Neuronal stem cell (in vitro differentiated cells): ENCODE results near the gene PLK3.

Experiments
- DNase-seq: peaks from one replicate; pipeline ENCODE4 v3.0.0-alpha.2; 2013; ENCODE audit warnings: low spot score
- H2AFZ ChIP-seq: one replicate; pipeline ENCODE4 v1.6.1; 2013; ENCODE audit warnings: mild to moderate bottlenecking, low read length, inconsistent platforms
- H2AK5ac ChIP-seq: 2 replicates; pipeline ENCODE4 v1.6.1; 2013; ENCODE audit warnings: low read depth, mild to moderate bottlenecking, inconsistent platforms, low read length, moderate library complexity, mixed read lengths
- H2BK120ac ChIP-seq: 2 replicates; pipeline ENCODE4 v1.6.1; 2013; ENCODE audit warnings: low read depth, mild to moderate bottlenecking, inconsistent platforms, low read length, moderate library complexity, mixed read lengths
- H2BK12ac ChIP-seq: one replicate; pipeline ENCODE4 v1.6.1; 2013; ENCODE audit warnings: low read length, inconsistent platforms
- H2BK15ac ChIP-seq: 2 replicates; pipeline ENCODE4 v1.6.1; 2013; ENCODE audit warnings: mild to moderate bottlenecking, low read length, inconsistent platforms, mixed read lengths
- H2BK5ac ChIP-seq: one replicate; pipeline ENCODE4 v1.6.1; 2013; ENCODE audit warnings: inconsistent platforms, mild to moderate bottlenecking, low read length, moderate library complexity
- H3K14ac ChIP-seq: one replicate; pipeline ENCODE4 v1.6.1; 2013; ENCODE audit warnings: low read length, inconsistent platforms
- H3K18ac ChIP-seq: 2 replicates; pipeline ENCODE4 v1.6.1; 2013; ENCODE audit warnings: low read length, inconsistent platforms
- H3K23ac ChIP-seq: 2 replicates; pipeline ENCODE4 v1.6.1; 2013; ENCODE audit warnings: low read depth, mild to moderate bottlenecking, mixed read lengths, low read length, inconsistent platforms; ENCODE audit not compliant: poor library complexity
- H3K27ac ChIP-seq: replicated peaks from 3 replicates; pipeline ENCODE4 v1.5.1; 2013; ENCODE audit warnings: low read length, inconsistent platforms
- H3K27me3 ChIP-seq, 3 experiments: 2 replicates each; pipeline ENCODE4 v1.6.1; 2013; ENCODE audit warnings: low read length in 3 of 3, mild to moderate bottlenecking in 2 of 3, inconsistent platforms in 1 of 3, low read depth in 1 of 3, mixed read lengths in 1 of 3, moderate library complexity in 1 of 3; ENCODE audit not compliant: control insufficient read depth in 3 of 3, insufficient read depth in 3 of 3
- H3K36me3 ChIP-seq, 2 donors: replicated peaks in 1 of 2; 2 replicates each; pipeline ENCODE4 v1.6.1; 2013; ENCODE audit warnings: low read length in 2 of 2; ENCODE audit not compliant: control insufficient read depth in 2 of 2, insufficient read depth in 2 of 2
- H3K4ac ChIP-seq: 2 replicates; pipeline ENCODE4 v1.6.1; 2013; ENCODE audit warnings: inconsistent platforms, mild to moderate bottlenecking, low read length, moderate library complexity
- H3K4me1 ChIP-seq, 2 donors: 1 replicate in 1 of 2; 2 replicates in 1 of 2; pipeline ENCODE4 v1.6.1; 2013; ENCODE audit warnings: low read length in 2 of 2, low read depth in 1 of 2; ENCODE audit not compliant: control insufficient read depth in 2 of 2, insufficient read depth in 1 of 2
- H3K4me2 ChIP-seq: one replicate; pipeline ENCODE4 v1.6.1; 2013; ENCODE audit warnings: mild to moderate bottlenecking, low read length, inconsistent platforms; ENCODE audit not compliant: insufficient read depth, poor library complexity, severe bottlenecking
- H3K4me3 ChIP-seq, 2 donors: 2 replicates each; pipeline ENCODE4 v1.5.1; 2013; ENCODE audit warnings: low read length in 2 of 2, mild to moderate bottlenecking in 2 of 2, inconsistent platforms in 1 of 2, moderate library complexity in 1 of 2
- H3K79me1 ChIP-seq: one replicate; pipeline ENCODE4 v1.6.1; 2013; ENCODE audit warnings: low read depth, mild to moderate bottlenecking, inconsistent platforms, low read length, moderate library complexity
- H3K9ac ChIP-seq: one replicate; pipeline ENCODE4 v1.6.1; 2013; ENCODE audit warnings: mild to moderate bottlenecking, low read depth, low read length, inconsistent platforms; ENCODE audit not compliant: poor library complexity
- H3K9me3 ChIP-seq, 2 donors: replicated peaks in 1 of 2; 2 replicates each; pipeline versions ENCODE3 to v1.6.1; 2013; ENCODE audit warnings: low read length in 2 of 2, mild to moderate bottlenecking in 2 of 2, inconsistent platforms in 1 of 2, low read depth in 1 of 2, mixed read lengths in 1 of 2, moderate library complexity in 1 of 2; ENCODE audit not compliant: control insufficient read depth in 2 of 2, insufficient read depth in 1 of 2
- H4K8ac ChIP-seq: one replicate; pipeline ENCODE4 v1.6.1; 2013; ENCODE audit warnings: low read depth, mild to moderate bottlenecking, inconsistent platforms, low read length, moderate library complexity
- H4K91ac ChIP-seq: one replicate; pipeline ENCODE4 v1.6.1; 2013; ENCODE audit warnings: low read length, low read depth, mild to moderate bottlenecking, inconsistent platforms; ENCODE audit not compliant: poor library complexity
- WGBS, 2 donors: extraction: QIAGEN DNeasy Blood & Tissue Kit; methylation state at CpG; one replicate each; pipeline ENCODE4 v1.1.7; 2013; ENCODE audit warnings: missing lambda C conversion rate in 2 of 2, mixed read lengths in 1 of 2; ENCODE audit not compliant: insufficient read length in 2 of 2, insufficient replicate concordance in 1 of 2; ENCODE audit errors: extremely low coverage in 2 of 2; 5-methylcytosine and 5-hydroxymethylcytosine counted together

PLK3 gene

DNA sequence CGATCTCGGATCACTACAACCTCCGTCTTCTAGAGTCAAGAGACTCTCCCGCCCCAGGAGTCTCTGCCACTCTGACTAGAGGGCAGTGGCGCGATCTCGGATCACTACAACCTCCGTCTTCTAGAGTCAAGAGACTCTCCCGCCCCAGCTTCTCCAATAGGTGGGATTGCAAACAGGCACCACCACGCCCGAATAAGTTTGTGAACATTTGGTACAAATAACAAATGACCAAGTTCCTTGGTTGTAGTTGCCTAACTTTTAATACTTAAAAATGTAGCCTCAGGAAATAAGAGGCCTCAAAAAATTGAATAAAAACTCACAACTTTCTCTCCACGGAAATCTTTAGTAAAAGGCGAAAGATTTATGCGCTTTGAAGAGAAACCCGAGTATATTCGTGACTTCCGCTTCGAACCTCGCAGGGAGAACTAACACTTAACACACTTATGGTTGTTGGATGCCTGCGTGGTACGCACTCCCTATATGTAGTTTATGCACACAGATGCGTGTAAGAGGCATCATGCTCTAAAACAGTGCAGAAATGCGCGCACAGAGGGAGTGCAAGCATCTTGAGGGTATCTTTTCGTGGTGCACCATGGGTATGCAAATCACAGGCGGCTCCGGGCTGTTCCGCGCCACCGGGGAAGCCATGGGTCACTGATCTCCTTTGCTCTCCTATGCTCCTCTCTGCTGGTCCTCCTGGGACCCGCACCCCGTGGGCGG, 19.6 kb downstream of the PLK3 start:
- peak overlapping the region; percentile 90 for H3K27ac ChIP-seq
- H3K9ac ChIP-seq: peak overlapping the region; percentile 89
- peak overlapping the region; percentile 84 for H3K4me2 ChIP-seq
- peak overlapping the region; percentile 94 for H3K14ac ChIP-seq
- H3K23ac ChIP-seq: peak overlapping the region; percentile 92
- H3K4me3 ChIP-seq: peak overlapping the region in 1 of 2 donors; percentile 73
- peak overlapping the region; percentile 93 for H4K8ac ChIP-seq
- H2BK12ac ChIP-seq: peak overlapping the region; percentile 87
- no peak overlapping the region for H3K4ac ChIP-seq
- peak; percentile 78 for DNase-seq
- H2BK15ac ChIP-seq: peak overlapping the region; percentile 96
- no CpG with 5 or more reads among the region's 33 CpGs for WGBS, 2 donors
- H3K4me1 ChIP-seq: peaks cover 0 to 10% of the 10 kb centered on the region in 2 donors
- H2AK5ac ChIP-seq: peak overlapping the region; percentile 94
- peak overlapping the region; percentile 100 for H3K18ac ChIP-seq
- H2BK5ac ChIP-seq: peak overlapping the region; percentile 100
- H3K36me3 ChIP-seq: peaks cover 0 to 12% of the 10 kb centered on the region in 2 donors
- H3K27me3 ChIP-seq: no peaks in the 10 kb centered on the region
- peaks cover 0 to 7% of the 10 kb centered on the region in 2 donors for H3K9me3 ChIP-seq
- no peak overlapping the region for H2AFZ ChIP-seq
- peak overlapping the region; percentile 95 for H4K91ac ChIP-seq
- H3K79me1 ChIP-seq: peaks cover 4% of the 10 kb centered on the region
- H2BK120ac ChIP-seq: peak overlapping the region; percentile 98

DNA sequence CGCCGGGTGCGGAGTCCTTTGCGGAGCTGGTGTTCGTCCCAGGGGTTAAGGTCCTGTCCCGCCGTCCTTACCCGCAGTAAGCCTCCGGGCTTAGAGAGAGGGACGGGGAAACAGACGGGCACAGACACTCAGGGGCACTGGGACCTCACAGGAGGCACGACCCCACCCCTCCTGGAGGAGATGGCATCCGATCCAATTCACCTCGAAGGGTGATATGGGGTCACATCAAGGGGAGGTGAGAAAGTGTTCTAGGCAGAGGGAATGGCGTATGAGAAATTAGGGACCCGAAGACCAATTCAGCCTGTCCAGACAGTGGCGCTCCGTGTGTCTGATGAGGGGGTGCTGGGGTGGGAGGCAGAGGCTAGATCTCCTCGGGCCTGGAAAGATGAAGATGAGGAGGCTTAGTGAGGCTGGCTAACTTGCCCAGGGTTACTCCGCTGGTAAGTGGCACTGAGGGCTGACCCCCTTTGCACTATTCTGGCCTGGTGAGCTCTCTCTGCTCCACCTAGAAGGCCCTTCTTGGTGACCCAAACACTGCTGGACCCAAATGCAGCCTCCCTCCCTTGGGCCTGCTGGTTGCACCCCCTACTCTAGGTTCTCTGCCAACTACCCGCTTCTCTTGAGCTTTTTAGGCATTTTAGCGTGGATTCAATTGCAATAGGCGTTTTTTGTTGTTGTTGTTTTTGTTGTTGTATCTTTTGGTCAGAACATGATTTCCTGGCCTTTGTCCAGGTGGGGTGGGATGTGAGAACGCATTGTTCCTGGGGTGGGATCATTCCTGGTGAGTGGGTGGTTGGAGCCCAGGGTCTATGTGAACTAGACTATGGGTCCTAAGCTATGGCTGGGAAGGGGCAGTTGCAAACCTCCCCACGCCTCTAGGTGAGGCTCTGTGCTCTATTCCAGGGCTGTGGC, 20.4 kb downstream of the PLK3 start:
- Histone ChIP-seq H3K23ac (peak overlapping the region; percentile 92), H2BK120ac (peak overlapping the region; percentile 98), H3K4me1 (peaks cover 0 to 10% of the 10 kb centered on the region in 2 donors)

DNA sequence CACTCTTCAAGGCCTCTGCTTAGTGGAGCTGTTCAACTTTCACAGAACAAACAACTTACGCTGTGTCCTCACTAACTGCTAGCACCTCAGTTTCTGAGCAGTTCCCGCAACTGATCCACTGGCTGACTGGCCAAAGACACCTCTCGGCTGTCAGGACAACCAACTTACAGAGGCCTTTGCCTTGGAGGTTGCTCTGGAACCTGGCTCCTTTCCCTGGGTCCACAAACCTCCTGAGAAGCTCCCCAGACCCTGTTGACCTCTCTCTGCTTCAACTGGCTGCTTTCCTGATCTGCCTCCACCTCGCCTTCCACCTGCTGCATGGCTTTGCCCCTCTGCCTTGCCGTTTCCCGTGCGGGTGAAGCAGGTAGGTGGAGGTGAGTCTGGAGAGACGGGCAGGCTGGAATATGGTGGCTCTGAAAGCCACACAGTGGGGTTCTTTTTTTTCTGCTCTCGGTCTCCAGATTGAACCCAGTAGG, 21.1 kb downstream of the PLK3 start:
- H3K27me3 ChIP-seq: no peaks in the 10 kb centered on the region
- no CpG with 5 or more reads among the region's 9 CpGs for WGBS, 2 donors
- H2AFZ ChIP-seq: no peak overlapping the region
- no peak for DNase-seq
- no peak overlapping the region for H3K9ac ChIP-seq
- H4K8ac ChIP-seq: no peak overlapping the region
- H3K18ac ChIP-seq: peak overlapping the region; percentile 55
- H3K14ac ChIP-seq: peak overlapping the region; percentile 49
- H3K4me3 ChIP-seq: no peak overlapping the region
- no peak overlapping the region for H4K91ac ChIP-seq
- H3K9me3 ChIP-seq: peaks cover 0 to 7% of the 10 kb centered on the region in 2 donors
- H2BK5ac ChIP-seq: peak overlapping the region; percentile 2
- peak overlapping the region; percentile 92 for H3K23ac ChIP-seq
- H3K27ac ChIP-seq: peak overlapping the region; percentile 15
- H3K4me1 ChIP-seq: peaks cover 0 to 10% of the 10 kb centered on the region in 2 donors
- H3K79me1 ChIP-seq: peaks cover 4% of the 10 kb centered on the region
- no peak overlapping the region for H3K4ac ChIP-seq
- H2BK15ac ChIP-seq: peak overlapping the region; percentile 96
- peak overlapping the region; percentile 93 for H2AK5ac ChIP-seq
- no peak overlapping the region for H3K4me2 ChIP-seq
- H2BK12ac ChIP-seq: no peak overlapping the region
- no peak overlapping the region for H2BK120ac ChIP-seq
- no peaks in the 10 kb centered on the region for H3K36me3 ChIP-seq

More for the DNA sequence above, 20.4 kb downstream of the PLK3 start:
- Histone ChIP-seq H3K79me1 (peaks cover 4% of the 10 kb centered on the region), H3K9me3 (peaks cover 0 to 7% of the 10 kb centered on the region in 2 donors), H2BK5ac (peak overlapping the region; percentile 100), H3K9ac (peak overlapping the region; percentile 89), H3K14ac (peak overlapping the region; percentile 94), H2AFZ (no peak overlapping the region), H2BK15ac (peak overlapping the region; percentile 96), H3K27me3 (no peaks in the 10 kb centered on the region), H4K8ac (no peak overlapping the region), H3K4ac (no peak overlapping the region), H3K27ac (peak overlapping the region; percentile 90), H2BK12ac (peak overlapping the region; percentile 87), H3K18ac (peak overlapping the region; percentile 100), H2AK5ac (peak overlapping the region; percentile 94), H3K4me2 (peak overlapping the region; percentile 84), H4K91ac (no peak overlapping the region), H3K4me3 (peak overlapping the region in 1 of 2 donors; percentile 66), H3K36me3 (peaks cover 0 to 4% of the 10 kb centered on the region in 2 donors)
- DNase-seq: no peak
- WGBS, 2 donors: no CpG with 5 or more reads among the region's 25 CpGs
